ENCODE results near the gene NUP160.
"Not testable (repeated sequence)": the region's sequence is repeated elsewhere in the genome, so short reads cannot be mapped to it uniquely, and the experiment has no call there.

Gene NUP160

DNA sequence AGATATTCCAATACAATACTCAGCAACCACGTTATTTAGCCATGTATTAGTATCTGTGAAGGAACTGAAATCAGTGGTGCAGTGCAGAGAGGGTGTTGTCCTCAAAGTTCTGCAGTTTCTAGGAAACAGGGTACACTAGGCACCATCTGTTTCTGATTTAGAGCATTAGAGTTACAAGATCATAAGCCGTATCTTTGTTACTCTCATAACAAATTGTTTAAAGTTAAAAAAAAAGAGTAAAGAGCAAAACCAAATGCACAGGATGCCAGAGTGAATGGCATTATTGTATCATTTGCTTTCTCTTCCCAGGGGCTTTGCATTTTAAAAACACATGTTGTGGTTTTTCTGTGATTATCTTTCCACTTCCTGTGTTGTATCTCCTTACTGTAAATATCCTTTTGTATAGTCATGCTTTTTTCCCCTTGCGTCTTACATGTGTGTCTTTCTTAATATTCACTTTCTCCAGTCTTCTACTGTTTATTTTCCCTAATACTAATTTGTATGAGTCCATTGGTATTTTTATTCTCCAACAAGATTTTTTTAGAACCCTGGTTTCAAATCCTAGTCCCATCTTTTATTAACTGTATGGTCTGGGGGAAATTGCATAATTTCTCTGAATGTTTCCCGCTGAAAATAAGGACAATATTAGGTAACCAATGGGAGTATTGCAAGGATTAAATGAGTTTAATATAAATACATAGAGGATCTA, 15.2 kb upstream of the NUP160 start:
- peak; percentile 47 for FAIRE-seq

DNA sequence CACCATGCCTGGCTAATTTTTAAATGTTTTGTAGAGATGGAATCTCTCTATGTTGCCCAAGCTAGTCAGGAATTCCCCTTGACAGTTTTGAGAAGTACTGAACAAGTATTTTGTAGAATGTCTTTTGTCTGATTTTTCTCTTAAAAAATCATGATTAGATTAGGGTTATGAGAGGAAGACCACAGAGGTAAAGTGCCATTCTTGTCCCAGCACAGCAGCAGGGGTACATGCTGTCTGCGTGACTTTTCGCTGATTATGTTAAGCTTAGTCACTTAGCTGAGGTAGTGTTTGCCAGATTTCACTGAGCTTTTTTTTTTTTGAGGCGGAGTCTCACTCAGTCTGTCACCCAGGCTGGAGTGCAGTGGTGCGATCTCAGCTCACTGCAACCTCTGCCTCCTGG, 13.6 kb upstream of the NUP160 start:
- no peak for FAIRE-seq

DNA sequence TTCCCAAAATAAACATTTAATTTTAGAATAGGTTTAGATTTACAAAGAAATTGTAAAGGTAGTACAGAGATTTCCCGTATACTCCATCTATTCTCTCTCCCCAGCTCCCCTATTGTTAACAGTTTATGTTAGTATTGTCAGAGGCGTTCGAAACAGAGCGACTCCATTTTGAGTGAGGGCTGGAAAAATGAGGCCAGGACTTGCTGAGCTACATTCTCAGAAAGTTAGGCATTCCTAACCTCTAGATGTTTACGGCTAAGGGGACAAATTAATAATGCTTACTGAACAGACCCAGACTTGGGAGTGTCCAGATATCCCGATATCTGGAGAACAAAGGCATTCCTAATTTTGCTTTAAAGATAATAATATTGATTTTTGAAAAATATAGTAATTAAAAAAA, 12.4 kb upstream of the NUP160 start:
- no peak for FAIRE-seq

DNA sequence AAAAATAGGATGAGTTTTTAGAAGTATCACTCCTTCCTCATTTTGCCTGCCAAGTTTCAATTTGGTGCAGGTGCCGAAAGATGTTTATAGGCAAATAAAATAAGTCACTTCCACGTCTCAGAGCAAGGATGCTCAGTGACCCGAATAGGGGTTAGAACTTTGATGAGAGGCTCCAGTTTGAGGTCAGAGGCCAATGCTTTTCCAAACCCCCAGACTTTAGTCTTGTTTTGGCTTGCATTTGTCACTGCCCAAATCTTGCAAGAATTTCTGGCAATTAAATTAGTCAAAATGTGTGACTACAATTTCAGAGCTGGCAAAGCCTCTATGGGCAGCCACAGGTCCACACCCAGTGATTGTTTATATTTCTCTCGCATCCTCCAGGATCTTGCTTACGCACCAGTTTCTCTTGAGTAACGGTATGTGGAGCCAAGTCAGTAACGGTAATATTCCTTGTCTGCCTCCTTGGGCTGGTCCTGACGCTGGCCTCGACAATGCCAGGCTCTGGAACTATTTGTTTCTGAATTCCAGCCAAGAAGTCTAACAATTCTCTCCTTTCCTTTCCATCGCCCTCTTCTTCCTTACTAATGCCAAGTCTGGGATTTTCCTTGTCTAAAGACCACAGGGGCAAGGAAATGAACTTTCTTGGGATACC, 9.9 kb upstream of the NUP160 start:
- no peak for FAIRE-seq

DNA sequence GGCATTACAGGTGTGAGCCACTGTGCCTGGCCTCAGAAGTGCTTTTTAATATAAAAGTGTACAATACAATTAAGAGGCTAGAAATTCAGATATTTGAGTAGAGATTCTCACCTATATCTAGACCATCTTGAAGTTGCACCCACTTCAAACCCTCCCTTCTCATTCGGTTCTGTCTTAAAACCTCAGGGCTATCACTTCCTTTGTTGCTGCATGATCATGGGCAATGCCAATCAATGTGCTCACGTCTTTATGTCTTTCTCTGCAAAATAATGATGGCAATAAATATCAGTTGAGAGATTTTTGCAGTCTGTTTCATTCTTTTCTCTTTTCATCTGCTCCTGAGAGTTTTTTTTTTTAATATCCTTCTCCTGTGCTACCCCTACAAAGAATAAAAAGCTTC, 9.3 kb upstream of the NUP160 start:
- FAIRE-seq: no peak

DNA sequence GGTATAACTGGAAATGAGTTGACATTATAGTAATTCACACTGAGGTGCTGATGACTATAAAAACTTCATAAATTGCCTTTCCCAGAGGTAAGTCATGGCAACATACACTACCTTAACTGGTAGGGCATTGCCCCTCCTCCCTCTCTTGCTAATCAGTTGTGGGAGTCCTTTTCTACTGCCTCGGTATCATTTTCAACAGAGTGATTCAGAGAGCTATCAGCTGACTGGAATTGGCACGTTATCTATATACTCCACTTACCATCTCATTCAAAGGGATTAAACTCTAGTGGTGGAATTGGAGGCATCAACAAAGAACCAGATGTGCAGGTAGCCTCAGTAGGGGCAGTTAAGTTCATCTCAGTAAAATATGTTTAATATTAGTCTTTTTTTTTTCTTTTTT, 8.0 kb upstream of the NUP160 start:
- no peak for FAIRE-seq

DNA sequence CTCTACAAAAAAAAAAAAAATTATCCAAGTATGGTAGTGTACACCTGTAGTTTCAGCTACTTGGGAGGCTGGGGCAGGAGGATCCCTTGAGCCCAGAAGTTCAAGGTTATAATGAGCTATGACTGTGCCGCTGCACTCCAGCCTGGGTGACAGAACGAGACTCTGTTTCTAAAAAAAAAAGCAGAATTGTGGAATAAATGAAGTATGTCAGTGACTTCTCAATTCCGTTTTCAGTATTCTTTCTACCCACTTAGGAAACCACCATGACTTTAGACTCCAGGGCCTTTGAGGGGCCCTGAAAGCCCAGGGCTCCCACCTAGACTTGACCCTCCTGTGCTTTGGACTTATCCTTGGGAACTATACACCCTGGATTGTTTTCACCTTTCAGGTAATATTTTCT, 6.5 kb upstream of the NUP160 start:
- FAIRE-seq: no peak

DNA sequence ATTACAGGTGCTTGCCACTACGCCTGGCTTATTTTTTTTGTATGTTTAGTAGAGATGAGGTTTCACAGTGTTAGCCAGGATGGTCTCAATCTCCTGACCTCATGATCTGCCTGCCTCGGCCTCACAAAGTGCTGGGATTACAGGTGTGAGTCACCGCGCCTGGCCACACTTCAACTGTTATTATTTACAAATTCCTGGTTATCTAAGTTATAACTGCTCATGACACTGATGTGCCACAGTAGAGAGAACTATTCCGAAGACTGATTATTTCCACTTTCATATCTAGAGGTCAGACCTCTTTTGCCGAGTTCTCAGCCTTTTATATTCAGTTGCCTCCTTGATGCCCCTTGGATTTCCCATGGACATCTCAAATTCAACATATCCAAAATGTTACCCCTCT, 3.9 kb upstream of the NUP160 start:
- no peak for FAIRE-seq

DNA sequence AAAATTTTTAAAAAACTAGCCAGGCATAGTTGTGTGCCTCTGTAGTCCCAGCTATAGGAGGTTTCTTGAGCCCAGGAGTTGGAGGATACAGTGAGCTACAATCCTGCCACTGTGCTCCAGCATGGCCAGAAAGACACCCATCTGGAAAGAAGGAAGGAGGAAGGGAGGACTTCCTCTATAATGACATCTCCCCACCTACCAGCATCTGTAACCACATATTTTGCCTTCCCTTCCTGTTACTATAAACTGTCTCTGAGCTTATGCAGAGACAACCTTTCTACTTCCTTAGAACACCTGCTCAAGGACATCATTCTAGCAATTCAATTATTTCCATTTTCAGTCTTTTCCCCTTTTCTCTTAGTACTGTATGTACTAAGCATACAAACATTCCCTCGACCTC, 2.2 kb upstream of the NUP160 start:
- no peak for FAIRE-seq

DNA sequence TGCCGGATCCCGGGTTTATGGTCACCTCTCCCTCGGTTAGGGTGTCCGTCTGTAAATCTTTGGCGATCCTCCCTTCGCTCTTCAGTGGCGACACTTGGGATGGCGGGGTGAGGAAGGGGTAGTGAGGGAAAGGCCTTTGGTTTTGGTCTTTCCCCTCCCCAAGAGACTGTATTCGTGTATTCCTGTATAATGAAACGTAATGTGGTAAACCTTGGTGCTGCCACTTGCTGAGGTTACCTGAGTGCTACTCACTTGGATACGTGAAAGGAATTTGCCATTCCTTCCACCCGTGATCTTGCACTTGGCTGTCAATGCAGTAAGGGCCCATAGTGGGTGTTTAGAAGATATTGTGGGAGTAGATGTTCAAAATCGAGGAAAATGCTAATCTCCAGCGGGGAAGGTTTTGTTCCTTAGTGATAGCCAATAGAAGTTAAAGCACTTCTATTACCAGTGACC, 578 bp upstream of the NUP160 start:
- no peak for FAIRE-seq

DNA sequence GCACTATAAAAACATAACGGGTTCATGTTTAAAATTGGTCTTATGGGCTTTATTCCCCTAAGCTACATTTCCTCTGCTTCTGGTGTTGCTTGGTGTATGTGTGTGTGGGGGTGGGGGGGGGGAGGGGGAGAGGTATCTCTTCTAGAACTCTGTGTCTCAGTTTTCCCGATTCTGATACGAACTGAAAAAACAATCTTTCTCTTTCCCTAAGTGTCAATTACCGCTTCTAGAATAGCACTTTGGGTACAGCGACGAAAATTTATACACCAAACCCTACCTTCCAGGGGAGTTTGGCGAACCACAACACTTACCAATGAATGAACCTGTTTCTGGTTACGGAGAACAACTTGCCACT, 636 bp downstream of the NUP160 start:
- FAIRE-seq: no peak

DNA sequence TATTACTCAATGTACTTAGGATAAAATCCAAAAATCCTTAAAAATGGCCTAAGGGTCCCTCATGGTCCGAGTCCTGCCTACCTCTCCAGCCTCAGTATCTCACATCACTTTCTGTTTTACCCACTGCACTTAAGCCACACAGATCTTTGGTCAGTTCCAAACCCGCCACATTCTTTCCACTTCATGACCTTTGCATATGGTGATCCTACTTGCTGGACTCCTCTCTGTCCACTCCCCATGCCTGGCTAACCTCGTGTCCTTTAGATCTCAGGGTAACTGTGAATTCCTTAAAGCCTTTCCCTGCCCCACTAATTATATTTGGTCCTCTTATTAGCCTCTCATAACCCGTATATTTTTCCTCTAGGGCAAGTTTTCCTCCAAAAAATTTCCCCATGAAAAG, 1.2 kb downstream of the NUP160 start:
- FAIRE-seq: no peak

DNA sequence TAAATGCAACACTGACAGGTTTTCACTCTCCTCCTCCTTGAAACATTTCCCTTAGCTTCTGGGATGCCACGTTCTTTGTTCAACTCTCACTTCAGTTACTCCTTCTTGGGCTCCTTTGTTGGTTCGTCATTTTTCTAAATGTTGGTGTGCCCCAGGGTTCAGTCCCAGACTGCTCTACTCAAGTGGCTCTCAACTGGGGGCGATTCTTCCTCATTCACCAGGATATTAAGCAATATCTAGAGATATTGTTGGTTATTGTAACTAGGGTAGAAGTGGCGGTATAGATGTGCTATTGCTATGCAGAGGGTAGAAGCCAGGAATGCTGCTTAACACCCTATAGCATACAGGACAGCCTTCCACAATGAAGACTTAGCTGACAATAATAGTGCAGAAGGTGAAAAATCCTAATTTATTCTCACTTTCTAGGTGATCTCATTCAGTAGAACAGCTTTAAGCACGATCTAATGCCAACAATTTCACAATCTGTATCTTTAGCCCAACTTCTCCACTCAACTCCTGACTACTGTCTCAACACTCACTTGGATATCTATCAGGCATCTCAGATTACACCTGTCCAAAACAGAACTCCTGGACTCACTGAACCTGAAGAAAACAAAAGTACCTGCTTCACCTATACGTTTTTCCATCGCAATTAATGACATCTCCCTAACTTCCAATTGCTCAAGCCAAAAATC, 4.6 kb downstream of the NUP160 start:
- FAIRE-seq: no peak

DNA sequence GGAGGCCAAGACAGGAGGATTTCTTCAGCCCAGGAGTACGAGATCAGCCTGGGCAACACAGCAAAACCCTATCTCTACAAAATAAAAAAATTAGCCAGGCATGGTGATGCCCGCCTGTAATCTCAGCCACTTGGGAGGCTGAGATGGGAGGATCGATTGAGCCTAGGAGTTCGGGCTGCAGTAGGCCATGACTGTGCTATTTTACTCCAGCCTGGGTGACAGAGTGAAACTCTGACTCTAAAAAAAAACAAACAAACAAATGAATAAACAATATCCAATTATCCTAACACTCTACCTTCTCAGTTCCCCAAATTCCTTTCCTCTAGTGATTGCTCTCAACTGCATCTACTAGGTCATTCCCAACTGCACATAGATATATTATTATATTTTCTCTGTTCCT, 5.4 kb downstream of the NUP160 start:
- FAIRE-seq: no peak

DNA sequence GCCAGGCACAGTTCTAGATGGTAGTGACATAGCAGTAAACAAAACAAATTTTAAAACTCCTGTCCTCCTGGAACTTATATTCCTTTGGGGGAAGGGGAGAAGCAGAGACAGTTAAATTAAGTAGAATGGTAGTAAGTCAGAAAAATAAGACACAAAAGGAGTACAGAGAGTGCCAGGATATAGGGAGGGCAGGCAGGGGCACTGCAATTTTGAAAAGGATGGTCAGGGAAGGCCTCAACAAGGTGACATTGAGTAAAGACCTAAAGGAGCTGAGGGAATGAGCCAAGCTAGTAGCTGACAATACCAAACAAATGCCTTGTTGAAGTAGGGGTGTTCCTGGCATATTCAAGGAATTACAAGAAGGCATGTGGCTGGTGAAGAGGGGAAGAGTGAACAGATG, 10.2 kb downstream of the NUP160 start:
- no peak for FAIRE-seq

DNA sequence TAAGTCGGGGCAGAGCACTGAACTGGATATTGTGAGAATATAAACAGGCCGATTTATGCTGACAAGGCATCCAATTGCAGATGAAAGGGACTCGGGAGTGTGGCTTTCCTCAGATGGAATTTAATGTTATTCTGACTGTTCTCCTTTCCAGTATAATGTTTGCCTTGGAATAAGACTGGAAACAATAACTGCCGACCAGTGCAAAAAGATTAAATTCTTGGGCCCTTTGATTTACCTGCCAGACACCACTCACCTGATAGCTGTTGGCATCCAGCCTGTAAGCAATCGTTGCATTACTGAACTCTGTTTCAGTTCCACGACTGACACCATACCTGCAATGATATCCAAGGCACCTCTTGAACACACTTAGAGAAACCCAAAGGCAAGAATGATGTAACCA, 10.9 kb downstream of the NUP160 start:
- no peak for FAIRE-seq

DNA sequence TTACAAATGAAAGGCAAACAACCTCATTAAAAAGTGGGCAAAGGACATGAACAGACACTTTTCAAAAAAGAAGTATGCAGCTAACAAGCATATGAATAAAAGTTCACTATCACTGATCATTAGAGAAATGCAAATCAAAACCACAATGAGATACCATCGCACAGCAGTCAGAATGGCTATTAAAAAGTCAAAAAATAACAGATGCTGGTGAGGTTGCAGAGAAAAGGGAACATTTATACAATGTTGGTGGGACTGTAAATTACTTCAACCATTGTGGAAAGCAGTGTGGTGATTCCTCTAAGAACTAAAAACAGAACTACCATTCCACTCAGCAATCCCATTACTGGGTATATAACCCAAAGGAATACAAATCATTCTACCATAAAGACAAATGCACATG, 18.1 kb downstream of the NUP160 start:
- FAIRE-seq: not testable (repeated sequence)

DNA sequence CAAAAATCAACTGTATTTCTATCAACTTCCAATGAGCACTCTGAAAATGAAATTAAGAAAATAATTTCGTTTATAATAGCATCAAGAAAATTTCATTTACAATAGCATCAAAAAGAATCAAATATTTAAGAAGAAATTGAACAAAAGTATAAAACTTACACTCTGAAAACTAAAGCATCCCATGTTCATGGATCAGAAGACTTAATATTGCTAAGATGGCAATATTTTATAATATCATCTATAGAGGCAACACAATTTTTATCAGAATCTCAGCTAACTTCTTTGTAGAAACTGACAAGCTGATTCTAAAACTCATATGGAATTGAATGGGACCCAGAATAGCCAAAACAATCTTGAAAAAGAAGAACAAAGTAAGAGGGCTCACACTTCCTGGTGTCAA, 19.9 kb downstream of the NUP160 start:
- no peak for FAIRE-seq

DNA sequence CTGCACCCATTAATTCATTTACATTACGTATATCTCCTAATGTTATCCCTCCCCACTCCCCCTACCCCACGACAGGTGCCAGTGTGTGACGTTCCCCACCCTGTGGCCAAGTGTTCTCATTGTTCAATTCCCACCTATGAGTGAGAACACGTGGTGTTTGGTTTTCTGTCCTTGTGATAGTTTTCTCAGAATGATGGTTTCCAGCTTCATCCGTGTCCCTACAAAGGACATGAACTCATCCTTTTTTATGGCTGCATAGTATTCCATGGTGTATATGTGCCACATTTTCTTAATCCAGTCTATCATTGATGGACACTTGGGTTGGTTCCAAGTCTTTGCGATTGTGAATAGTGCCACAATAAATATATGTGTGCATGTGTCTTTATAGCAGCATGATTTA, 25.5 kb downstream of the NUP160 start:
- FAIRE-seq: not testable (repeated sequence)

DNA sequence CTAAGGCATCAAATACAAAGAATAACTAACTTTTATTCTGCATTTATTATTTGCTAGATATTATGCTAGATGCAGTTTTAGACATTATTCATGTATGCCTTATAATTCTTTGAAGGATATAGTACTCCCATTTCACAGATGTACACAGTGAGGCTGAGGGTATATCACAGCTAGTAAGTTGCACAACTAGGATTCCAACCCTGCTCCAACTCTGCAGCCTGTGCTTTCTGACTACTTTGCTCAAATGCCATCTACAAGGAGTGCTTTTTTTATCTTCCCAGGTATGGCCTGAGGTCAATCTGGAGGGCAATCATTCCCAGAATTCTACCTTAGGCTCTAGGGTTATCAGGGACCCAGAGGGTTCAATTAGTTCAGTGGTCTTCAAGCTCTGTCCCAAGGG, 28.4 kb downstream of the NUP160 start:
- no peak for FAIRE-seq

DNA sequence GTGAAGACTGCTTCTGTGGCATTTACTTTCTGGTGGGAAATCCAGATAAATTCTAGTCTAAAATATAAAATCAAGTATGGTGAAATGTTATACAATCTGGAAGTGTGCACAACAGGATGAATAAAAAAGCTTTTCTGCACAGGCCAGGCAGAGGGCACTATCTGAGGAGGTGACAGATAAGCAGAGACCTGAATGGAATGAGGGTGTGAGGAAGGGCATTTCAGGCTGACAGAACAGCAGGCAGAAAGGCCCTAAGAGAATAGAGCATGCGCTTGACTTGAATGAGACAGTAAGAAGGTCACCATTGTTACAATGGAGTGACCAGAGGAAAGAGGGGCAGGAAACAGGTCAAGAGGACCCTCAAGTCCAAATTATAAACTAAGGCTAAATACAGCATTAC, 47.4 kb downstream of the NUP160 start:
- FAIRE-seq: no peak

DNA sequence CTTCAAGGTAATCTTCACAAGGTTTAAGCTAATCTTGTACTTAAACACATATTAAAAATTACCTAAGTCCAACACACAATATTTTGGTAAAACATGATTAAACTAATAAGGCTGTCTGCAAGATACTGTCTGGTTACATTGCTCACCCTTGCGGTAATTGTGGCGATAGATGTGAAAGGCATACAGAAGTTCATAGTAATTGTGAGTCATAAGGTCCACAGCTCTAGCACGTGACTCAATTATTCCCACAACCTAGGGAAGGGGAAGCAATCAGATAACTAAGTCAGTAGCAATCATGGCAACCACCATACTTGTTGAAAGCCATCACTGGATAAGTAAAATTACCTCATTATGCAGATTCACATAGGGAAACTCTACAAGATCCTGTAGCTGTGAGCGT, 50.5 kb downstream of the NUP160 start:
- FAIRE-seq: no peak

DNA sequence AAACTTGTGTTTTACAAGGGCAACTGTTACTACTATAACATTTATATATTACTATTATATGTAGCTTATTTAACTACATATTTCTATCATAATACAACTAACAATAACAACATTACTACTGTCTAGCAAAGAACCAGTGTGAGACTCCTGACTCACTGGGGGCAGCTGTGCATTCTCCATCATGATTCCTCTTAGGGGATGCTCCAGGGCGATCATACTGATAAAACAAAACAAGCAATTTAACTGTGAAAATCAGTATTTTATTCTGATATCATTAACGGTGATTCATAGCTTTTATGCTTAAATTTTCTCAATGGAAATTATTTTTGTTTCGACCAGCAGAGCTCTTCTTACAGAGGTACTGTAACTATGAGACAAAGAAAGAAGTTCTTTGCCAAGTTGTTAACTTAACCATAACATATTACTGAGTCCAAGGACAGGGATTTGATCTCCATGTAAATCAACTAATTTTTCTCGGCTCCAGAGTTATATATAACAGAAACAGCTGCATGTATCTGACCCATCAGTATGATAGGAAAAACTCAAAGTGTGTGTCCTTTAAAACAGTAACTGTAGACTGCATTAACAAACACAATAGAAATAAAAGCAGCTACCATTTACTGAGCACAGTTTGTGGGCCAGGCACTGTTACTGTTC, 56.2 kb downstream of the NUP160 start:
- no peak for FAIRE-seq

DNA sequence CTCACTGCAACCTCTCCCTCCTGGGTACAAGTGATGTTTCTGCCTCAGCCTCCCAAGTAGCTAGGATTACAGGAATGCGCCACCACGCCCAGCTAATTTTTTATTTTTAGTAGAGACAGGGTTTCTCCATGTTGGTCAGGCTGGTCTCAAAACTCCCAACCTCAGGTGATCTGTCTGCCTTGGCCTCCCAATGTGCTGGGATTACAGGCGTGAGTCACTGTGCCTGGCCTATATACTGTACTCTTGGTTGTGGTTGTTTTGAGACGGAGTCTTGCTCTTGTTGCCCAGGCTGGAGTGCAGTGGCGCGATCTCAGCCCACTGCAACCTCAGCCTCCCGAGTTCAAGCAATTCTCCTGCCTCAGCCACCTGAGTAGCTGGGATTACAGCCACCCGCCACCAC, 58.1 kb downstream of the NUP160 start:
- FAIRE-seq: not testable (repeated sequence)
